ENCODE data around the gene PROZ.

PROZ gene

DNA sequence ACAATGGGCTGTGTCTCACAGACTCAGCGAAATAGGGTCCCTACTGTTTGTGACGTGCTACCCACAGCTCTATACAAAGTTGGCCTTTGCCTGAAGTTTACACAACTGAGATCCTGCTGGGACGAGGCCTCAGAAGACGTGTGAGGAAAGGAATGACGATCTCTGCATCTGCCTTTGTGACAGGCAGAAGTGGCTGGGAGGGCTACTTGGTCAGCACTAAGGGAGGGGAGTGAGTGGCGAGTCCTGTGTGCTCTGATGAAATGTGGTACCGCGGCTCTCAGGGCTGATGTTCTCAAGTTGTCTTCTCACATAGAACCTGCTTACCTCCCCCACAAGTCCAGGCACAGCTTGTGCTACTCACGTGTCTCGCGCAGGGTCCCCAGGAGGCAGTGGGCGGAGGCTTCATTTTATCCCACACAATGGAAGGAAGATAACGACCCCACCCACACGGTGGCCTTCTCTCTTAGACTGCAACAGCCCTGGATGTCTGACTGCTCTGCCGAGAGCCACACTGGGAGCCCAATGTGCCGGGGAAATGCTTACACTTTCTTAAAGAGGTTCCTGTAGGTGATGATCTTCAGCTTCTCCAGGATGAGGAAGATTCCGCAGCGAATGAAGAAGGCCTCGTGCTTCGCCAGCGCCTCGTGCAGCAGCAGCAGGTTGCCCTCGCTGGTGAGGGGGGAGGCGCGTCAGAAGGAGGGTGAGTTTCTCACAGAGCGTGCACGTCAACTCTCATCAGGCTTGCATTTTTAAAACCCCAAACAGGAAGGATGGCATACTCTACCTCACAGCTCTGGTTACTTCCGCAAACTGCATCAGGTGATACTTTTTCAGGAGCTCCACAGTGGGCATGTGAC lies 21.2 kb downstream of the PROZ start:
- no peak for DNase-seq

DNA sequence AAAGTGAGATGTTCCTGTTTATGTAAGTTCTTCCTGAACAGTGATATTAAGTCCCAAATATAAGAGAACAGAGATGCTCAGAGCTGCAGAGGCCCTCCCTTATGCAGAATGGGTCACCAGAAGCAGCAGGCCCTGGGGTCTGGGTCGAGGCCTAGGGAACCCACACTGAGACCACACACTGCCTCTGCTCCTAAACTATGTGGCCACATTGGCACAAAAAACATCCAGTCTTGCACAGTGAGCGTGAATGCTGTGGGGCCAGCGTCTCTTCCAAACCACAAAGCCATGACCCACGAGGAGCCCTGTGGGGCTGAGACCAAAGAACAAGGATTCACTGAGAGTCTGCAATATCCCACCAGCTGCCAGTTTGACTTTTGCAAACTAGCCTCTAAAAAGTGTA lies 23.6 kb downstream of the PROZ start:
- DNase-seq, result no peak

DNA sequence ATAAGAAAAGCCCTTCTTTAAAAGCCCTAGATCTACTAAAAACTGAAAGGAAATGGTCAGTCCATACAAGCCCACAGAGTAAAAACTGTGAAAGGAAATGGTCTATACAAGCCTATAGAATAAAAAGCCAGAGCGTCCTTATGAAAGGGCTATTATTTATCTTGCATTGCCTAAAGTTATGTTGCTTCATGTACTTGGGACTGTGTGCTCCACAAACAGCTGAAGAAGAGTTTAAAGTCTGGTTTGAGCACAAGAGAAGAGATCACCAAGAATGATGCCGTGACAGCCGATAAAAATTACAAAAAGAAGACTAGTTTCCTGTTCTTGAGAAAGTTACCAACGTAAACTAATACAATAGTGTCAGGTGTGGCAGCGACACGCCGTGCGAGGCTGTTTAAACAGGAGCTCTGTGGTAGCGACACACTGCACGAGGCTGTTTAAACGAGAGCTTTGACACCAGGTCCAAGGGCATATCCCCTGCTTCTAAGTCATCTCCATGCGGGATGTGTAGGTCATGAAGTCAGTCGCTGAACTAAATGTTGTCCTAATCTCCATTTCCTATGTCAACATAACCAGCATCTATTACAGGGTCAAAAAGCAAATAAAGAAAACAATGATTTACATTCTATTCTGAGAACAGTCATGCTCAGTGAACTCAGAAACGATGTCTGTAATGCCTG lies 25.1 kb downstream of the PROZ start:
- no peak for DNase-seq

DNA sequence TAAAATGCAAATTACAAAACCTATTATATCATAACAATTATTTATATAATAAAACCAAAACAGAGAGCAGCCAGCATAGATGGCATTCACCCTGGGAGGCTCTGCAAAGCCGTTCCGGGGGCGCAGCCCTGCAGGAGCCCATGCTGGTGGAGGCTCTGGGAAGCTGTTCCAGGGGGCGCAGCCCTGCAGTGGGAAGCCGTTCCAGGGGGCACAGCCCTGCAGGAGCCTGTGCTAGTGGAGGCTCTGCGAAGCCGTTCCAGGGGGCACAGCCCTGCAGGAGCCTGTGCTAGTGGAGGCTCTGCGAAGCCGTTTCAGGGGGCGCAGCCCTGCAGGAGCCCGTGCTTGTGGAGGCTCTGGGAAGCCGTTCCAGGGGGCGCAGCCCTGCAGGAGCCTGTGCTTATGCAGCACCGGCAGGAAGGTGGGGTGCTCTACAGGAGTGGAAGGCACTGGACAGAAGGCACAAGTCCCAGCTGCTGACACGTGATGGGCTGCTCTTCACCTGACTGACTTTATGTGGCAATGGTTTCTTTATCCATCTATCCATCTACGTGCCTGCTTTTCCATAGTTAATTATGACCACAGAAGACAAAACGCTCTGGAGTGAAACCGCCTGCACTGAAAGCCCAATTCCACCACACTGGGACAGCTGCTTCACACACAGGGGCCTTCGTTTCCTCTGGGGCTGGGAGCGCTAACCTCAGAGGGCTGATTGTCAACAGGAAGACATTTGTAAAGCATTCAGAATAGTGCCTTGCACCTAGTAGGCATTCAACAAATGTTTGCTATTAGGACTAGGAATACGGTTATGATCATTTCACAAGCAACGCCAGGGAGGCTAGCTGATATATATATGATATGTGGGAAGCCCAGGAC lies 26.4 kb downstream of the PROZ start:
- DNase-seq, result no peak

DNA sequence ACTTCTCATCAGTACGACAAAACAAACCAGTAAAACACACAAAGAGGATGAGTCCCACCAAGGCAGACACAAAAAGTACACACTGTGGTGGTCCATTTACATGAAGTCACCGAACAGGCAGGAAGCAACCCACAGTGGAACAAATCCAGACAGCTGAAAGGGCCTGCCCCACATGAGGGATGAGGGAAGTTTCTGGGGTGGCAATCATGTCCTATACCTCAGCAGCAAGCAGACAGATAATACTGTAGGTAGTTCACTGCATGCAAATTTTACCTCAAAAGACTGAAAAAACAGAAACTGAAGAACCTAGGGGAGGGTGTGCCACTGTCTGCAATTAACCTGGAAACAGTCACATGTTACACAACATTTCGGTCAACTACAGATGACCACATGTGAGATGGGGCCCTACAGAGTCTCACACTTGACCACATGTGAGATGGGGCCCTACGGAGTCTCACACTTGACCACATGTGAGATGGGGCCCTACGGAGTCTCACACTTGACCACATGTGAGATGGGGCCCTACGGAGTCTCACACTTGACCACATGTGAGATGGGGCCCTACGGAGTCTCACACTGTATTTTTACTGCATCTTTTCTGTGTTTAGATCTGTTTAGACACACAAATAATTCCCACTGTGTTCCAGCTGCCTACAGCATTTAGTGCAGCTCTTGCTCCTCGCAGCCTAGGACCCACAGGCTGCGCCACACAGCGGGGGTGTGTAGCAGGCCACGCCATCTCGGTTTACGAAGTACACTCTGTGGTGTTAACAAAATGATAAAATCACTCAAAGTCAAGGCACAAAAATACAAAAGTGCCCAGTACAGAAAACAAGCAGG lies 27.8 kb downstream of the PROZ start:
- DNase-seq, result no peak

DNA sequence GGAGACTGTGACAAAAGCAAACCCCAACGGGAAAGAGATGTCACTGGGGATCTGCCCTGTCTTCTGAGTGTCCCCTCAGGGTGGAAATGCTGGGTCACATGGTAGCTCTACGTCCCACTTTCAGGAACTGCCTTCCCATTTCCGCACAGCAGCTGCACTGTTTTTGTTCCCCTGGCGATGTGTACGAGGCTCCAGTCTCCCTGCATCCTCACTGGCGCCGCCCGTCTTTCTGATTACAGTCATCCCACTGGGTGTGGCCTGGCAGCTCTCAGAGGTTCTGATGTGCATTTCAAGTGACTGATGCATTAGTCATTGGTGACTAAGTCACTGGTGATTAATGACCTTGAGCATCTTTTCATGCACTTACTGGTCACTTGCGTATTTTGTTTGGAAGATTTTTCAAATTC lies 28.8 kb downstream of the PROZ start:
- DNase-seq, result peak; percentile 93 to 97 (median 94)

DNA sequence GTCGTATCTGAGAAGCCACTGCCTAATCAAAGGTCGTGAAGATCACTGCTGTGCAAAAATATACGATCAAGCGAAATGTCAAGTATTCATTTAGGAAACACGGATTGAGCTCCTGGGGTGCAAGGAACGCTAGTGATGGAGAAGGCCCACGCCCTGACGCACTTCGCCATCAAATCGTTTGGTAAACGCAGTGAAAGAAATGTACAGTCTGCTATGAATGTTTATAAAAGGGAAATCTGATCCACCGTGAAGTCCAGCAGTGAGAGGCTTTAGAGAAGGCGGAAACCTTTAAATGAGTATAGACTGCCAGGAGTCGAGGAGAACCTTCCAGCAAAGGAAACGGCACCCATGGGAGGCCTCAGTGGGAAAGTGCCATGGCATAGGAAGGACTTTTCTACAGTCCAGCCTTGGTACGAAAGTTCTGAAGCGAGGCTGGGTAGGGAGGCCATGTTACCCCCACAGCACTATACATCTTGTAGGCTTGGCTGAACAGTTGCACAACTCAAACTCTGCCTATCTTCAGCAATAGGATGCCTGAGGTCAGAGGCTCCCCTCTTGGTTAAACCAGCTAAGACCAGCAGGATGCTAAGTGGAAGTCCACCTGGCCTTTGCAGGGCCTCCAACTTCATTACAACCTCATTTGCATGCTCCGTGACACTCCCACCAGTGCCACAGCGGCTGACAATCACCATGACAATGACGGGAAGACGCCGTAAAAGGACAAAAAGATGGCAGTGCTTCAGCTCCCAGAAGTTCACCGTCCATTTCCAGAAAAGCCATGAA lies 29.6 kb downstream of the PROZ start:
- no peak for DNase-seq

DNA sequence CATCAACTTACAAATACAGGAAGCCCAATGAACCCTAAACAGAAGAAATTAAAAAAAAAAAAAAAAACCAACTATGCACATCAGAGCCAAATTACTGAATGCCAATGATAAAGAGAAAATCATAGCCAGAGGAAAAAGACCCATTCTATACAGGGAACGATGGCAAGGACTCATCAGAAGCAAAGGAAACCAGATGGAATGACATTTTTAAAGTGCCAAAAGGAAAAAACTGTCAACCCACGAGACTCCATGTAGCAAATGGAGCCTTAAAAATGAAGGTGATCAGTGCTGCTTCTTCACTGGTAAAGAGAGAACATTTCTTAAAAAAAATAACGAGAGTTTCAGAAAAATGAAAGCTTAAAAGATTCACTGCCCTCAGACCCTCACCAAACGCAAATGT lies 31.7 kb downstream of the PROZ start:
- no peak for DNase-seq

DNA sequence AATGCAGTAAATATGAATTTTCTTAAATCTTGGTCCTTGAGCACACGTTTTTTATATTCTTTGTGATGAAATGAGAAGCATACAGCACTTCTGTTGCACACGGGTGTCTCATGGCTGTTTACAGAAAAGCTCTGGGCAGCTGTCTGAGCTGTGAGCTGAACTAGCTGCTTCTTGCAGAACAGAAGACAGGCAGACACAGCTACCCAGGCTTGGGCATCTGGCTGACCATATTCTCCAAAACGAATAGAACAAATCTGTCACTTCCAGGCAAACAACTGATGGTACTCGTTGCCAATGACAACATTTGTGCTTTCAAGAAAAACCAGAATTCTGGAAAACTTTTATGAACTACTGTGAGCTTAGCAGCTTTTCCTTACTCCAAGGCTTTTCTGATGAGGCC lies 33.8 kb downstream of the PROZ start:
- no peak for DNase-seq

DNA sequence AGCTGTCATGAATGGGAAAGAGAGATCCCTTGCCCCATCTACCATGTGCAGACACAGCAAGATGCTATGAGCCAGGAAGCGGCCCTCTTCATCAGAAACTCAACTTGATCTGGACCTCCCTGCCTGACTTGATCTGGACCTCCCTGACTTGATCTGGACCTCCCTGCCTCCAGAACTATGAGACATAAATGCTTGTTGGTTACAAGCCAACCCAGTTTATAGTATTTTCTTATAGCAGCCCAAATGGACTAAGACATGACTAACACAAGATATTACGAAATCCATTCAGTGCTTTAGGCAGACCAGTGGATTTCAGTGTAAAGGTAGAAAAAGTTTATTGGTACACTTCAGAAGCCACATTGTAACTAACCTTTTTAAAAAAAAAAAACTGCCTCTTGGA lies 34.5 kb downstream of the PROZ start:
- peak in 2 of 4 experiments; percentile 12 to 19 for DNase-seq

DNA sequence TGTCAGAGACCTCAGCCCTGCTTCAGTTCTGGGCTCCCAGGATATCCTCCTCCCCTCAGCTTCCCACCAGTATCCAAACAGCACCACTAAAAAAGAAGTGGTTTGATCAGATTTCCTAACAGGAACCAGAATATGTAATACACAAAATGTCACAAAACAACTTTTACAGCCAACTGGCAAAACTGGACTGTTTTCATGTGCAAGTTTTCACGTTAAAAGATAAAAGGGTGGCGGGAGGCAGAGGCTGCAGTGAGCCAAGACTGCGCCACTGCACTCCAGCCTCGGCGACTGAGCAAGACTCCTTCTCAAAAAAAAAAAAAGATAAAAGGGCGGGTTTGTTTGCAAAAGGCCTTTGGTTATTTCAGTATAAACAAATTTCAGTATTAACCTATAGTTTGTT lies 36.9 kb downstream of the PROZ start:
- no peak for DNase-seq

DNA sequence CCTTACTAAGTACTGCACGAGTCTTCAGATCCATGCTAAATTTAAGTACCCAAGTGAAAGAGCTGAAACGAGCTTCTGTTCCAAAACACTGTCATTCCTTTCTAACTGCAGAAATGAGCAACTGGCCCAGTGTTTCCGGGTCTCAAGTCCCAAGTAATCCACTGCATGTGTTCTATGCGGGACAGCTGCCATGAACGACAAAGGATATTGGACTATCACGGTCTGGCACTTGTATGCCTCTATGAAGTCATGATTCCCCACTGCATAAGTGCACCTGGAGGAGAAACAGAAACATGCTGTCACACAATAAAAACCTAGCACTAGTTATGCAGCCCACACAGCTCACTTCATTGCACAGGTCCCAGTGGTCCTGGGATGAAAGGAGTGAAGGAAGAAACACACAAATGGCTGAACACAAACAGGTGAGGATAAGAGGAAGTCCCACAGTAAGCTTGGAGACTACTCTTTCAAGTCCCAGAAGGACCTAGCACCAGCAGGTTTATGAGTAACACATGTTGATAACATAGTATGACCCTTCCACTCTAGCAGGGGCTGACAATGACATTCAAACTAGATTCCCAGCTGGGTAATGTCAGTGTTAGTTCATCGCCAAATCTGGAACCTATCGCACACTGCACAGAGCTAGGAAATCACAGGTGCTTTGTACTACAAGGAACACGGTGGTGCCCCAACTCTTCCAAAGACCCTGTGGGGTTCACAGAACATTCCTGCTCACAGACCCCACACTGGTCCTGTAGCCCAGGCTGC lies 38.7 kb downstream of the PROZ start:
- DNase-seq, result no peak

DNA sequence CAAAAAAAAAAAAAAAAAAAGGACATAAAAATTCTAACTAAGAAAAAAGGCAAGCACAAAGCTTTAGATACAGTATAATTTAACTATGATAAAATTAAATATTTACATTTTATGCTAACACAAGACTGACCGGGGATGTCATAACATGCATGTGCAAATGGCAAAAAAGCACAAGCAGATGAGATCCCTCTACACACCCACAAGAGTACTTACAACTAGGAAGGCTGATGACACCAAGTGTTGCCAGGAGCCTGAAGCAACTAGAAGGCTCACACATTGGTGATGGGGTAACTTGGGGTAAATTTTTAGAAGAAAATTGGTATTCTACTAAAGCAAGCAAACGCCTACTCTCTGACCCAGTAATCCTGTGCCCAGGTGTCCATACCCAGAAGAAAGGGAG lies 43.4 kb downstream of the PROZ start:
- DNase-seq, result peak in 2 of 4 experiments; percentile 13 to 22

DNA sequence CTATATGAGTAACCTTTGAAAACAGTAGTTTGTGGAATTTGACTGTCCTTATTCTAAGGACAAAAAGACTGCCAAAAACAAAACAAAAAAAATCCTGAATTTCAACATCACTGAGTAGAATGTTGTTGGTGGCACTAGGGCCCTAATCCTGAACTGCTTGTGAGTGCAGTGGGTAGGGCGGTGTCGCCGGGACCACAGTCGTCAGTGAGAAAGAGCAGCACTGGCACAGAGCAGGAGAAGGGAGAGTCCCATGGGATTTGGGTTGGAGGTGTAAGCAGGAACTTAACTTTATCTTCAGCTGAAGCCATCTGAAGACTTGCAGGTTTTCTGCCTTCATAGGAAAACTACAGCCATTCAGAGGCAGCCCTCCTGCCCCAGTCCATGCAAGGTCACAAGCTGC lies 44.5 kb downstream of the PROZ start:
- DNase-seq, result no peak

DNA sequence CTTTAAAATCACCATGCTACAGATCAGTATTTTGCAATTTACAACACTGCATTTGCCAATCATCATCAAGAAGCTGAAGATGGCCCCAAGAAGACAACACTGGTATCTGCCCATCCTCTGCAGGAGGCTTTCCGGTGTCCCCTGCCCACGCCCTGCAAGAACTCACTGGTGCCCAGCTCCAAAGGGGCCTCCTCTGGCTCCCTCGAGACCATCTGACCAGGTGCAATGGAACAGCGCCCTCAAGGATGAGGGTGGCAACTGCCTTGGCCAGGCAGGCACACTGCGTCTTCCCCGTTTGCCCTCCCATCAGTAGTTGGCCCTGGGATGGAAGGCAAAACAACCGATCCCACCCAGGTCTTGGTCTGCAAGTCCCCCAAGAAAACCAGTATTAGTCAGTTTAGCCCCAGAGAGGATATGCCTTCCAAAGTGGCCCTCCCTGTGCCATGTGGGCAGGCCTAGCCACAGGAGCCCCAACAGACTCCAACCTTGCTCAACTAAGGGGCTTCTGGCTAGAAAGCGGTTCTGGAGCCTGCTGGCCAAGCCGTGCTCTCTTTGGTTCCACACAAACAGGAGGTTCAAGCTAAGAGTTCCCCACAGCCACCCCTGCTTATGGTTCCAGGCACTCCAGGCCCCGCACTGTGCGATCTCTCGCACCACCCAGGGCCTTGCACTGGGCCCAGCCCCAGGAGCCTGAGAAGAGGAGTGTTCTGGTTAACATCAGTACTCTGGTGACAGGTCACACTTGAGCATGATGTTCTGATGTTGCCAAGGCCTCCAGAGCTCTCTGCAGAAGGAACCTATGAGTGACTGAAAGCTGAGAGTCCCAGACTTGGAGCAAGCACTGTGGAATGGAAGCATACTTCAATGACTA lies 45.3 kb downstream of the PROZ start:
- DNase-seq, result no peak

DNA sequence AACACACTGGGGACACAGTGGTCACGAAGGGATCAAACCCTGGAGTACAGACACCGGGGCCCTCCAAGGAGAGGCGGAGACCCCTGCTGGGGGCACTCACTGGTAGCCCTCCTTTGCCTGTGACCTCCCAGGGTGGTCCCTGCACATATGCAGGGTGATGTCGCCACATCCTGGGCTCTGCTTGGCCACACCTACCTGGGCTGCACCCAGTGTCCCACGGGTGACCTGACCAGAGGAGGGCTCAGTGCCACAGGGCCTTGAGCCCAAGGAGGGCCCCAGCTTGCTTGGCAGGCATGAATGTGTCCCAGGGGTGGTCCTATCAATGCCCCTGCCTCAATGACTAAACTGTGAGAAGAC lies 45.9 kb downstream of the PROZ start:
- no peak for DNase-seq

DNA sequence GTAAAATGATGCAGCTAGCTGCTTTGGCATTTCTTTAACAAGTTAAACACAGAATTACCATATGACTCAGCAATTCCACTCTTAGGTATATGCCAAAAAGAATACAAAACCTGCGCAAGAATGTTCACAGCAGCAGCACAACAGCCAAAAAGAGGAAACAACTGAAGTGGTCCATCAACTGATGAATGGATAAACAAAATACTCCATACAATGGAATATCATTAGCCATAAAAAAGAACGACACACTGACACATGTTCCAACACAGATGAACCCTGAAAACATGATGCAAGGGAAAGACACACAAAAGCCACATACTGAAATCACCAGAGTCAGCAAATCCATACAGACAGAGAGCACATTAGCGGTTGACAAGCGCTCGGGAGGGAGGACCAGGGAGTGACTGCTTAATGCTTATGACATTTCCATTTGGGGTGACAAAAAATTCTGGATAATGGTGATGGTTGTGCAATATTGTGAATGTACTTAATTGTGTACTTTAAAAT lies 47.0 kb downstream of the PROZ start:
- no peak for DNase-seq

DNA sequence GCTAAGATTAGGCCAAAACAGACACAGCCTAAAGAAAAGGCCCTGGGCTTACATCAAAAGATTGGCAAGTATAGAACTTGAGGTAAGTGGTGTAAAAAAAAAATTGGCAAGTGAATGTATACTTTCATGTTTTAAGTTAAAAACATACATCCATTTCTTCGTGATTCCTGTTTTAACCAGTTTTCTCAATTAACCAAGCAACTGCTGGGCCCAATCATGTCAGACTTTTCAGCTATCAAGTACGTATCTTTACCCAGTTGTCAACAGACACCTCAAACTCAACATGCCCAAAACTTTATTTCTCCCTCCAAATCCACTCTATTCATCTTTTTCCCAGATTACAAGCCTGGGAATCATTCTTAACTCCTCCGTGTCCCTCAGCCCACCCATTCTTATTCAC lies 49.0 kb downstream of the PROZ start:
- no peak for DNase-seq

DNA sequence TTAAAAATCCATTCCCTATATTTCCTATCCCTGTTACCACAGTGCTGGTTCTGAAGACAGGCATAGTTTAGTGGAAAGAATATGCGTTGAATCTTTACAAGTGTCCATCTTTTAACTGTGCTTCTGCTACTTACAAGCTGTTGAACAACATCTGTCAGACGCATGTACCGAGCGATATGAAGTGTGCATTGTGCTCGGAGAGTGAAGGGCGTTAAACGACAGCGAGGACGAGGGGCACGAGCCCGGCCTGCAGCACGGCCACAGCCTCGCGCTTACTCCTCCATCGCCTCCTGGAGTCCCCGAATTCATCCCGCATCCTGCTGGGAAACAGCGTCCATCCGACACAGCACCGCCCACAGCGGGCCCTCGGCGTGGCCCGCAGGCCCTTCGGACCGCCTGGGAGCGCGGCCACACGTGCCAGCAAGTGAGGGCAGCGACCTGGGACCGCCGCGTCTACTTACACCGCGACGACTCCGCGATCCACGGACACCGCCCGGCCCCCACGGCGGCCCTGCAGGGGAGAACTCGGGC lies 49.5 kb downstream of the PROZ start:
- DNase-seq, result peak; percentile 40 to 74 (median 54)
